Epithelial cell of proximal tubule (primary cell): ENCODE measurements around the gene LEUTX. TPM values are rescaled to one million over a fixed set of nuclear protein-coding genes. Genes with fewer than 3 reads are reported as not detected.
"Not testable (repeated sequence)": the region's sequence is repeated elsewhere in the genome, so short reads cannot be mapped to it uniquely, and the experiment has no call there.

Experiments
- DNase-seq: peaks from one replicate; pipeline ENCODE4 v3.0.0-alpha.2; 2011; ENCODE audit warnings: low read depth
- H3K4me3 ChIP-seq: 2 replicates; pipeline ENCODE4 v1.5.1; 2011; ENCODE audit warnings: low read depth, mild to moderate bottlenecking, low read length
- CTCF ChIP-seq: conservative IDR thresholded peaks from 2 replicates; pipeline ENCODE4 v1.5.1; 2012; ENCODE audit warnings: low read depth, mild to moderate bottlenecking, low read length
- total RNA-seq: library from RNA; depleted of rRNA; stranded (reverse); fragments of >200 nt; gene quantifications from 2 replicates; pipeline ENCODE4 v1.2.3, GENCODE V29; 2015

LEUTX gene
- total RNA-seq, 1 donor from 2014 or later, result not detected

- H3K4me3 ChIP-seq, result no peak overlapping the region
- no peak for TF ChIP-seq CTCF
- no peak for DNase-seq
These were observed 34.8 kb downstream of the LEUTX start for GRCh38 chr19:39813264-39813993.

GRCh38 chr19:39814111-39814510, 35.5 kb downstream of the LEUTX start:
- not testable (repeated sequence) for H3K4me3 ChIP-seq, DNase-seq

- TF ChIP-seq CTCF, result no peak
- H3K4me3 ChIP-seq, result no peak overlapping the region
- no peak for DNase-seq
These were observed 35.9 kb downstream of the LEUTX start for GRCh38 chr19:39814595-39814994.

GRCh38 chr19:39816287-39817048, 37.8 kb downstream of the LEUTX start:
- H3K4me3 ChIP-seq, result no peak overlapping the region
- no peak for TF ChIP-seq CTCF
- no peak for DNase-seq

- no peak for TF ChIP-seq CTCF
- no peak overlapping the region for H3K4me3 ChIP-seq
- no peak for DNase-seq
These were observed 39.4 kb downstream of the LEUTX start for GRCh38 chr19:39817888-39818561.

GRCh38 chr19:39818626-39819097, 40.0 kb downstream of the LEUTX start:
- H3K4me3 ChIP-seq, result no peak overlapping the region
- TF ChIP-seq CTCF, result no peak
- DNase-seq, result no peak

- no peak for TF ChIP-seq CTCF
- no peak for DNase-seq
- H3K4me3 ChIP-seq, result no peak overlapping the region
These were observed 41.1 kb downstream of the LEUTX start for GRCh38 chr19:39819786-39820185.
